BE2C (cell line): ENCODE measurements around the gene TMEM139.

ENCODE experiments used
- DNase-seq: peaks from one replicate; pipeline ENCODE4 v3.0.0-alpha.2; 2020
- H3K27me3 ChIP-seq: fragments of 250-450 bp; sonication (Bioruptor Pico); 2 replicates; pipeline ENCODE4 v1.5.1; 2020; ENCODE audit warnings: mild to moderate bottlenecking
- H3K36me3 ChIP-seq: fragments of 250-450 bp; sonication (Bioruptor Pico); 2 replicates; pipeline ENCODE4 v1.5.1; 2020; ENCODE audit warnings: mild to moderate bottlenecking
- H3K4me1 ChIP-seq: fragments of 250-450 bp; sonication (Bioruptor Pico); 2 replicates; pipeline ENCODE4 v1.5.1; 2020
- H3K4me3 ChIP-seq: 2 replicates; pipeline ENCODE4 v1.5.1; 2011; ENCODE audit warnings: low read depth, low read length
- H3K9me3 ChIP-seq: fragments of 250-450 bp; sonication (Bioruptor Pico); 2 replicates; pipeline ENCODE4 v1.5.1; 2020
- CTCF ChIP-seq: IDR thresholded peaks from 2 replicates; pipeline ENCODE4 v1.5.1; 2012; ENCODE audit warnings: mild to moderate bottlenecking, low read depth, low read length

Gene TMEM139

GRCh38 chr7:143318661-143319060 is 33.9 kb downstream of the TMEM139 start:
- Histone ChIP-seq H3K4me3 (no peak overlapping the region), H3K4me1 (no peaks in the 10 kb centered on the region; the same call in 1 of the 2 replicates), H3K36me3 (no peaks in the 10 kb centered on the region), H3K9me3 (no peaks in the 10 kb centered on the region), H3K27me3 (no peaks in the 10 kb centered on the region)
- no peak for TF ChIP-seq CTCF
- no peak for DNase-seq

GRCh38 chr7:143320620-143321019 is 35.9 kb downstream of the TMEM139 start:
- H3K27me3 ChIP-seq: no peaks in the 10 kb centered on the region
- peak; percentile 25 for DNase-seq
- H3K4me3 ChIP-seq: no peak overlapping the region
- no peaks in the 10 kb centered on the region for H3K9me3 ChIP-seq
- no peaks in the 10 kb centered on the region for H3K36me3 ChIP-seq
- H3K4me1 ChIP-seq: no peaks in the 10 kb centered on the region; the same call in 1 of the 2 replicates
- no peak for TF ChIP-seq CTCF

- H3K4me1 ChIP-seq: no peaks in the 10 kb centered on the region; the same call in 1 of the 2 replicates
- no peak for DNase-seq
- H3K9me3 ChIP-seq: no peaks in the 10 kb centered on the region
- H3K4me3 ChIP-seq: no peak overlapping the region
- H3K36me3 ChIP-seq: no peaks in the 10 kb centered on the region
- H3K27me3 ChIP-seq: no peaks in the 10 kb centered on the region
- no peak for TF ChIP-seq CTCF
Measured at GRCh38 chr7:143321242-143321641, 36.5 kb downstream of the TMEM139 start.

GRCh38 chr7:143321734-143322133 is 37.0 kb downstream of the TMEM139 start:
- no peaks in the 10 kb centered on the region for H3K9me3 ChIP-seq
- no peak for TF ChIP-seq CTCF
- no peaks in the 10 kb centered on the region; the same call in 1 of the 2 replicates for H3K4me1 ChIP-seq
- no peaks in the 10 kb centered on the region for H3K27me3 ChIP-seq
- H3K36me3 ChIP-seq: no peaks in the 10 kb centered on the region
- H3K4me3 ChIP-seq: no peak overlapping the region
- DNase-seq: no peak

- DNase-seq: peak; percentile 24
- H3K9me3 ChIP-seq: no peaks in the 10 kb centered on the region
- H3K27me3 ChIP-seq: no peaks in the 10 kb centered on the region
- TF ChIP-seq CTCF: no peak
- no peaks in the 10 kb centered on the region; the same call in 1 of the 2 replicates for H3K4me1 ChIP-seq
- H3K36me3 ChIP-seq: no peaks in the 10 kb centered on the region
- H3K4me3 ChIP-seq: no peak overlapping the region
Measured at GRCh38 chr7:143322760-143323633, 38.2 kb downstream of the TMEM139 start.

- no peak for DNase-seq
- Histone ChIP-seq H3K36me3 (no peaks in the 10 kb centered on the region), H3K4me3 (no peak overlapping the region), H3K27me3 (no peaks in the 10 kb centered on the region), H3K4me1 (no peaks in the 10 kb centered on the region; the same call in 1 of the 2 replicates), H3K9me3 (no peaks in the 10 kb centered on the region)
- TF ChIP-seq CTCF: no peak
Measured at GRCh38 chr7:143323653-143324052, 38.9 kb downstream of the TMEM139 start.
